Measurements from ENCODE around the gene NFKBIE.
"Not testable (repeated sequence)": the region's sequence is repeated elsewhere in the genome, so short reads cannot be mapped to it uniquely, and the experiment has no call there.

NFKBIE gene

GRCh38 chr6:44235891-44236516 lies 29.3 kb downstream of the NFKBIE start:
- TF ChIP-seq TAF1 (IDR thresholded peaks at IDR 0.05; ENCODE audit: borderline replicate concordance, low read depth, low read length), result no peak
- no peak for TF ChIP-seq POLR2AphosphoS5 (IDR thresholded peaks at IDR 0.05; ENCODE audit: low read depth, low read length)
- TF ChIP-seq POLR2A (IDR thresholded peaks at IDR 0.05; ENCODE audit: low read depth, low read length), result no peak
- no peak for DNase-seq (ENCODE audit: insufficient read length)
- FAIRE-seq, result no peak

- FAIRE-seq (no peak), DNase-seq (ENCODE audit: insufficient read length) (no peak)
- TF ChIP-seq POLR2AphosphoS5 (IDR thresholded peaks at IDR 0.05; ENCODE audit: low read depth, low read length), result no peak
- no peak for TF ChIP-seq TAF1 (IDR thresholded peaks at IDR 0.05; ENCODE audit: borderline replicate concordance, low read depth, low read length)
- TF ChIP-seq POLR2A (IDR thresholded peaks at IDR 0.05; ENCODE audit: low read depth, low read length), result no peak
Observed at GRCh38 chr6:44235269-44235668, 30.1 kb downstream of the NFKBIE start.

- TF ChIP-seq POLR2AphosphoS5 (IDR thresholded peaks at IDR 0.05; ENCODE audit: low read depth, low read length), result no peak
- no peak for TF ChIP-seq TAF1 (IDR thresholded peaks at IDR 0.05; ENCODE audit: borderline replicate concordance, low read depth, low read length)
- no peak for TF ChIP-seq POLR2A (IDR thresholded peaks at IDR 0.05; ENCODE audit: low read depth, low read length)
- DNase-seq (ENCODE audit: insufficient read length), result no peak
- FAIRE-seq, result peak; percentile 30
Observed at GRCh38 chr6:44234101-44235025, 31.0 kb downstream of the NFKBIE start.

GRCh38 chr6:44233567-44234100 lies 31.7 kb downstream of the NFKBIE start:
- DNase-seq (ENCODE audit: insufficient read length), result no peak
- no peak for FAIRE-seq
- TF ChIP-seq POLR2A (IDR thresholded peaks at IDR 0.05; ENCODE audit: low read depth, low read length), result no peak
- no peak for TF ChIP-seq POLR2AphosphoS5 (IDR thresholded peaks at IDR 0.05; ENCODE audit: low read depth, low read length)
- TF ChIP-seq TAF1 (IDR thresholded peaks at IDR 0.05; ENCODE audit: borderline replicate concordance, low read depth, low read length), result no peak

- FAIRE-seq (no peak), DNase-seq (ENCODE audit: insufficient read length) (no peak)
- TF ChIP-seq POLR2A (IDR thresholded peaks at IDR 0.05; ENCODE audit: low read depth, low read length) (no peak), POLR2AphosphoS5 (IDR thresholded peaks at IDR 0.05; ENCODE audit: low read depth, low read length) (no peak)
Observed at GRCh38 chr6:44232676-44233566, 32.4 kb downstream of the NFKBIE start.

- DNase-seq (ENCODE audit: insufficient read length); FAIRE-seq: not testable (repeated sequence)
Observed at GRCh38 chr6:44231426-44231825, 33.9 kb downstream of the NFKBIE start.

- no peak for FAIRE-seq
- no peak for DNase-seq (ENCODE audit: insufficient read length)
- TF ChIP-seq TAF1 (IDR thresholded peaks at IDR 0.05; ENCODE audit: borderline replicate concordance, low read depth, low read length), result no peak
Observed at GRCh38 chr6:44230034-44230675, 35.2 kb downstream of the NFKBIE start.

- no peak for FAIRE-seq
- TF ChIP-seq POLR2AphosphoS5 (IDR thresholded peaks at IDR 0.05; ENCODE audit: low read depth, low read length) (no peak), POLR2A (IDR thresholded peaks at IDR 0.05; ENCODE audit: low read depth, low read length) (no peak), TAF1 (IDR thresholded peaks at IDR 0.05; ENCODE audit: borderline replicate concordance, low read depth, low read length) (no peak)
- no peak for DNase-seq (ENCODE audit: insufficient read length)
Observed at GRCh38 chr6:44229376-44230033, 35.8 kb downstream of the NFKBIE start.

GRCh38 chr6:44228836-44229235 lies 36.5 kb downstream of the NFKBIE start:
- no peak for TF ChIP-seq TAF1 (IDR thresholded peaks at IDR 0.05; ENCODE audit: borderline replicate concordance, low read depth, low read length)
- TF ChIP-seq POLR2AphosphoS5 (IDR thresholded peaks at IDR 0.05; ENCODE audit: low read depth, low read length), result no peak
- no peak for TF ChIP-seq POLR2A (IDR thresholded peaks at IDR 0.05; ENCODE audit: low read depth, low read length)
- no peak for FAIRE-seq
- no peak for DNase-seq (ENCODE audit: insufficient read length)

- TF ChIP-seq TAF1 (IDR thresholded peaks at IDR 0.05; ENCODE audit: borderline replicate concordance, low read depth, low read length) (no peak), POLR2A (IDR thresholded peaks at IDR 0.05; ENCODE audit: low read depth, low read length) (no peak), POLR2AphosphoS5 (IDR thresholded peaks at IDR 0.05; ENCODE audit: low read depth, low read length) (no peak)
- FAIRE-seq (no peak), DNase-seq (ENCODE audit: insufficient read length) (no peak)
Observed at GRCh38 chr6:44228433-44228832, 36.9 kb downstream of the NFKBIE start.

All from GM12892 (cell line).